ENCODE results near the gene CCDC141. TPM values are rescaled to one million over a fixed set of nuclear protein-coding genes. Genes with fewer than 3 reads are reported as not detected.

Gene CCDC141
- 2.6 and 7.9 TPM in 2 replicates for total RNA-seq

GRCh38 chr2:179049546-179050311 is at the start of gene CCDC141:
Gene CCDC141, minus strand, starts transcription at chr2:179050137. Its CDS starts 196 bp downstream, at chr2:179049941.

GRCh38 chr2:178807227-178808008 is 242.5 kb downstream of the CCDC141 start, which contains the start of gene TTN:
Gene TTN, minus strand, starts transcription at chr2:178807423. Its CDS starts 2,781 bp downstream, at chr2:178804642.

Other genes with a start within 250 kb of the CCDC141 start
- gene TTN, start 242.7 kb downstream of the CCDC141 start, total RNA-seq = 5.6 and 6.9 TPM in 2 replicates
- 34.6 and 67.1 TPM in 2 replicates for gene SESTD1, start 214.7 kb upstream of the CCDC141 start, total RNA-seq

Data from aortic smooth muscle cell (primary cell).